H1 (cell line): ENCODE results near the gene FGD4. TPM values are rescaled to one million over a fixed set of nuclear protein-coding genes. Genes with fewer than 3 reads are reported as not detected.

Experiments
- CTCF ChIA-PET: fragments of 300-600 bp; sonication (Branson Sonifier 250); formaldehyde crosslinking; loops from one replicate; lab custom pipeline; 2021; ENCODE audit not compliant: partially characterized antibody; lab: Charles Lee
- POLR2A ChIA-PET: fragments of 300-600 bp; sonication (Branson Sonifier 250); formaldehyde crosslinking; loops from one replicate; lab custom pipeline; 2021; ENCODE audit warnings: inconsistent platforms; ENCODE audit not compliant: partially characterized antibody; lab: Charles Lee
- DNase-seq, 2 experiments: peaks; one replicate each; pipeline versions ENCODE4 v3.0.0 to v3.0.0-alpha.2; 2010 to 2022; ENCODE audit warnings: low spot score in 2 of 2, low read depth in 1 of 2, mixed read lengths in 1 of 2
- FAIRE-seq: peaks from 2 replicates; lab custom pipeline; 2011; peaks lifted over from hg19 to GRCh38; lab: Jason Lieb, UNC
- H2AFZ ChIP-seq: 2 replicates; pipeline ENCODE4 v1.8.1; 2012; ENCODE audit warnings: low read length, inconsistent platforms
- H2AK5ac ChIP-seq: 2 replicates; pipeline ENCODE4 v1.6.1; 2013; ENCODE audit warnings: low read depth, low read length
- H2BK120ac ChIP-seq: replicated peaks from 2 replicates; pipeline ENCODE3; 2013; ENCODE audit warnings: low read depth, low read length, inconsistent platforms
- H2BK12ac ChIP-seq: 2 replicates; pipeline ENCODE4 v1.6.1; 2013; ENCODE audit warnings: low read depth, low read length
- H2BK15ac ChIP-seq: 2 replicates; pipeline ENCODE4 v1.6.1; 2013; ENCODE audit warnings: low read length
- H2BK20ac ChIP-seq: 2 replicates; pipeline ENCODE4 v1.6.1; 2013; ENCODE audit warnings: low read length
- H2BK5ac ChIP-seq: 2 replicates; pipeline ENCODE4 v1.6.1; 2013; ENCODE audit warnings: low read depth, low read length
- H3K14ac ChIP-seq: 2 replicates; pipeline ENCODE4 v1.6.1; 2013; ENCODE audit warnings: inconsistent platforms; ENCODE audit not compliant: insufficient read length
- H3K18ac ChIP-seq: 2 replicates; pipeline ENCODE4 v1.6.1; 2013; ENCODE audit warnings: low read length; ENCODE audit errors: extremely low read depth
- H3K23ac ChIP-seq: 2 replicates; pipeline ENCODE4 v1.6.1; 2013; ENCODE audit warnings: inconsistent platforms; ENCODE audit not compliant: insufficient read length
- H3K23me2 ChIP-seq: 2 replicates; pipeline ENCODE4 v1.6.1; 2013; ENCODE audit warnings: low read depth, low read length
- H3K27ac ChIP-seq: 2 replicates; pipeline ENCODE4 v1.6.1; 2011; ENCODE audit warnings: low read depth, low read length, inconsistent platforms
- H3K27me3 ChIP-seq, 4 experiments: replicated peaks in 1 of 4; 1 replicate in 1 of 4; 2 replicates in 3 of 4; pipeline versions ENCODE4 v1.6.1 to v1.8.1; 2011 to 2013; ENCODE audit warnings: low read length in 3 of 4, mild to moderate bottlenecking in 3 of 4, inconsistent platforms in 2 of 4, mixed read lengths in 2 of 4, moderate library complexity in 1 of 4; ENCODE audit not compliant: control insufficient read depth in 3 of 4, insufficient read depth in 3 of 4; ENCODE audit errors: extremely low read depth in 1 of 4
- H3K36me3 ChIP-seq, 4 experiments: 2 replicates each; pipeline versions ENCODE4 v1.6.1 to v1.8.1; 2011 to 2013; ENCODE audit warnings: mild to moderate bottlenecking in 4 of 4, low read length in 3 of 4, moderate library complexity in 2 of 4, control low read depth in 1 of 4, inconsistent platforms in 1 of 4; ENCODE audit not compliant: insufficient read depth in 4 of 4, control insufficient read depth in 2 of 4
- H3K4ac ChIP-seq: replicated peaks from 2 replicates; pipeline ENCODE3; 2013; ENCODE audit warnings: low read length, low read depth, mixed read lengths, inconsistent platforms; ENCODE audit not compliant: insufficient read length
- H3K4me1 ChIP-seq, 4 experiments: replicated peaks in 1 of 4; 1 replicate in 1 of 4; 2 replicates in 3 of 4; pipeline versions ENCODE4 v1.6.1 to v1.8.1; 2011 to 2013; ENCODE audit warnings: low read length in 3 of 4, inconsistent platforms in 2 of 4, mixed read lengths in 1 of 4; ENCODE audit not compliant: insufficient read depth in 4 of 4, control insufficient read depth in 3 of 4
- H3K4me2 ChIP-seq, 2 experiments: 2 replicates each; pipeline versions ENCODE4 v1.6.1 to v1.8.1; 2011 to 2013; ENCODE audit warnings: low read depth in 2 of 2, low read length in 2 of 2, control low read depth in 1 of 2, inconsistent platforms in 1 of 2, mild to moderate bottlenecking in 1 of 2; ENCODE audit not compliant: insufficient read depth in 1 of 2
- H3K4me3 ChIP-seq, 4 experiments: fragments of 200-600, 300-600 bp in 1 of 4; sonication (generic), shearing (Covaris generic), sonication (Bioruptor Twin) in 1 of 4; 2 replicates each; pipeline versions ENCODE4 v1.5.1 to v1.8.1; 2011 to 2016; ENCODE audit warnings: low read length in 4 of 4, low read depth in 3 of 4, control low read depth in 2 of 4, inconsistent platforms in 2 of 4, mild to moderate bottlenecking in 2 of 4, mixed read lengths in 1 of 4, moderate library complexity in 1 of 4; ENCODE audit not compliant: insufficient read depth in 2 of 4; ENCODE audit errors: extremely low read depth in 1 of 4
- H3K56ac ChIP-seq: replicated peaks from 2 replicates; pipeline ENCODE3; 2013; ENCODE audit warnings: low read depth, mild to moderate bottlenecking, mixed read lengths, low read length, inconsistent platforms; ENCODE audit not compliant: insufficient read length
- H3K79me1 ChIP-seq: 2 replicates; pipeline ENCODE4 v1.6.1; 2013; ENCODE audit warnings: low read depth, low read length, control low read depth
- H3K79me2 ChIP-seq, 2 experiments: 2 replicates each; pipeline versions ENCODE4 v1.6.1 to v1.8.1; 2012 to 2013; ENCODE audit warnings: low read length in 2 of 2, mild to moderate bottlenecking in 2 of 2, inconsistent platforms in 1 of 2; ENCODE audit not compliant: insufficient read depth in 2 of 2, control insufficient read depth in 1 of 2
- H3K9ac ChIP-seq, 4 experiments: replicated peaks in 1 of 4; 1 replicate in 1 of 4; 2 replicates in 3 of 4; pipeline versions ENCODE4 v1.6.1 to v1.8.1; 2011 to 2013; ENCODE audit warnings: low read depth in 3 of 4, low read length in 3 of 4, control low read depth in 2 of 4, mild to moderate bottlenecking in 2 of 4, moderate library complexity in 2 of 4, inconsistent platforms in 1 of 4; ENCODE audit errors: extremely low read depth in 1 of 4
- H3K9me3 ChIP-seq, 2 experiments: 2 replicates each; pipeline versions ENCODE4 v1.6.1 to v1.8.1; 2012 to 2013; ENCODE audit warnings: mild to moderate bottlenecking in 2 of 2, moderate library complexity in 2 of 2, control low read depth in 1 of 2, inconsistent platforms in 1 of 2, low read depth in 1 of 2, low read length in 1 of 2, mixed read lengths in 1 of 2; ENCODE audit not compliant: insufficient read depth in 2 of 2
- H4K20me1 ChIP-seq, 2 experiments: replicated peaks in 1 of 2; 2 replicates each; pipeline versions ENCODE3 to v1.8.1; 2011 to 2013; ENCODE audit warnings: inconsistent platforms in 2 of 2, low read length in 2 of 2, mild to moderate bottlenecking in 1 of 2; ENCODE audit not compliant: insufficient read depth in 2 of 2, control insufficient read depth in 1 of 2
- H4K5ac ChIP-seq: 2 replicates; pipeline ENCODE4 v1.6.1; 2013; ENCODE audit warnings: low read length, low read depth, mixed read lengths, inconsistent platforms; ENCODE audit not compliant: insufficient read length
- H4K8ac ChIP-seq: 2 replicates; pipeline ENCODE4 v1.8.0; 2013; ENCODE audit warnings: mild to moderate bottlenecking, moderate library complexity, low read length, inconsistent platforms; ENCODE audit not compliant: insufficient read depth; ENCODE audit errors: extremely low read depth
- H4K91ac ChIP-seq: replicated peaks from 2 replicates; pipeline ENCODE3; 2013; ENCODE audit warnings: low read length, mixed read lengths, inconsistent platforms; ENCODE audit not compliant: insufficient read length
- HDAC2 ChIP-seq, 2 experiments: fragments of 300-600 bp in 1 of 2; sonication (generic) in 1 of 2; IDR thresholded peaks; 2 replicates each; pipeline ENCODE4 v1.6.1; 2011 to 2012; ENCODE audit warnings: low read depth in 2 of 2, low read length in 2 of 2, mild to moderate bottlenecking in 2 of 2, moderate library complexity in 2 of 2, borderline replicate concordance in 1 of 2, inconsistent platforms in 1 of 2
- KDM4A ChIP-seq: IDR thresholded peaks from one replicate; pipeline ENCODE4 v1.7.1; 2012; ENCODE audit warnings: low read depth, mild to moderate bottlenecking, moderate library complexity, low read length, inconsistent platforms; ENCODE audit not compliant: severe bottlenecking
- MAFK ChIP-seq: IDR thresholded peaks from 2 replicates; pipeline ENCODE4 v1.6.1; 2012; ENCODE audit warnings: low read depth, mild to moderate bottlenecking, improper control_type of control experiment, low read length
- MAX ChIP-seq: IDR thresholded peaks from 2 replicates; pipeline ENCODE4 v1.6.1; 2012; ENCODE audit warnings: inconsistent platforms
- WGBS, 2 experiments: shearing (Covaris generic) in 1 of 2; methylation state at CpG; one replicate each; pipeline versions ENCODE4 v1.1.6 to v1.1.7; 2013 to 2015; ENCODE audit warnings: low lambda C conversion rate in 2 of 2, mixed read lengths in 2 of 2, inconsistent platforms in 1 of 2, low coverage in 1 of 2, missing lambda C conversion rate in 1 of 2; ENCODE audit not compliant: insufficient replicate concordance in 2 of 2, insufficient coverage in 1 of 2, insufficient read length in 1 of 2; ENCODE audit errors: extremely low coverage in 1 of 2, missing lambda C conversion rate in 1 of 2; 5-methylcytosine and 5-hydroxymethylcytosine counted together
- polyA plus RNA-seq, 7 experiments: library from polyadenylated mRNA; depleted of rRNA in 3 of 7; stranded (reverse) in 5 of 7; unstranded in 2 of 7; fragments of >200 nt in 5 of 7; fragments of 200-250 nt in 2 of 7; gene quantifications; 1 replicate in 5 of 7; 2 replicates in 1 of 7; 4 replicates in 1 of 7; pipeline versions ENCODE4 v1.2.1 to v1.2.3, GENCODE V29; 2011 to 2013; ENCODE audit warnings: missing spikeins in 2 of 7, mixed read lengths in 2 of 7
- total RNA-seq: library from RNA; stranded (reverse); fragmentation: NEBNext Ultra II Directional; extraction: Animal tissue kit (Norgen Biotek cat#: 25700); gene quantifications from 2 replicates; pipeline ENCODE4 v1.2.1, GENCODE V29; 2021

FGD4 gene
- total and polyA plus RNA-seq, 2 of the 8 experiments (the other 6 are each of a cell fraction or from before 2014, with no cell fraction given), result 8.5 to 48.2 TPM

- Histone ChIP-seq H3K79me1 (peaks cover 4% of the 10 kb centered on the region; the same call in 1 of the 2 replicates), H3K4me2 (peak overlapping the region; percentile 82 to 95), H3K14ac (no peak overlapping the region), H2BK120ac (peak overlapping the region; percentile 39), H3K9ac (peak overlapping the region; percentile 78 to 85 (median 82)), H2BK20ac (no peak overlapping the region), H3K4ac (peak overlapping the region; percentile 28), H2BK12ac (peak overlapping the region; percentile 64; the same call in 1 of the 2 replicates), H3K27me3 (no peaks in the 10 kb centered on the region), H4K91ac (peak overlapping the region; percentile 90), H2BK5ac (peak overlapping the region; percentile 82; the same call in 1 of the 2 replicates), H3K27ac (peak overlapping the region; percentile 91), H2AFZ (no peak overlapping the region), H3K4me1 (peaks cover 3 to 12% (median 7%) of the 10 kb centered on the region in 4 experiments; a peak in 5 of 7 replicates), H4K5ac (peak overlapping the region; percentile 92), H3K4me3 (peak overlapping the region; percentile 76 to 88 (median 80)), H3K79me2 (peaks cover 21 to 37% of the 10 kb centered on the region in 2 experiments), H3K36me3 (peaks cover 0 to 11% (median 0%) of the 10 kb centered on the region in 4 experiments; a peak in 1 of 8 replicates), H2AK5ac (peak overlapping the region; percentile 1; the same call in 1 of the 2 replicates), H3K23ac (no peak overlapping the region), H3K18ac (peak overlapping the region; percentile 96), H4K8ac (peak overlapping the region; percentile 96), H3K56ac (peak overlapping the region; percentile 12), H3K9me3 (no peaks in the 10 kb centered on the region), H4K20me1 (peaks cover 0 to 2% of the 10 kb centered on the region in 2 experiments), H2BK15ac (0 out of 2 replicates have a peak overlapping the region, but pooled peaks have one; percentile 7), H3K23me2 (peaks cover 3% of the 10 kb centered on the region)
- DNase-seq, result no peak
- no peak for FAIRE-seq
- peak; percentile 11; the same call in 1 of the 2 replicates for TF ChIP-seq MAX
- no peak for TF ChIP-seq HDAC2 (IDR thresholded peaks at IDR 0.05; ENCODE audit: borderline replicate concordance in 1 of 2, low read depth in 2 of 2, low read length in 2 of 2)
- no peak for TF ChIP-seq MAFK
- TF ChIP-seq KDM4A, result peak; percentile 31
- 6% methylated on average over 20 of the region's 36 CpGs; no CpG with 5 or more reads in 1 of the 2 experiments for WGBS, 2 experiments
- CTCF ChIA-PET, result interaction anchor here (0.7 to 1.7 kb wide), 8 partner anchors 23 to 273 kb away, joined by 3 to 8 read pairs (median 4); no protein-coding TSS in a partner anchor
- POLR2A ChIA-PET, result interaction anchor here (0.6 to 2.1 kb wide), 12 partner anchors 9 to 290 kb away, joined by 3 to 12 read pairs (median 3); no protein-coding TSS in a partner anchor
Observed at GRCh38 chr12:32398816-32399369, 465 bp upstream of the FGD4 start.
